Stimulated activated CD4-positive, alpha-beta T cell treated with anti-CD3 and anti-CD28 coated beads, Interleukin-12 subunit alpha, Interleukin-12 subunit beta, amount 100 ng/mL, for 4 hours (primary cell): ENCODE measurements around the gene NCCRP1.

Experiments used
- DNase-seq: peaks from one replicate; pipeline ENCODE4 v3.0.0-alpha.2; 2020

Gene NCCRP1

DNA sequence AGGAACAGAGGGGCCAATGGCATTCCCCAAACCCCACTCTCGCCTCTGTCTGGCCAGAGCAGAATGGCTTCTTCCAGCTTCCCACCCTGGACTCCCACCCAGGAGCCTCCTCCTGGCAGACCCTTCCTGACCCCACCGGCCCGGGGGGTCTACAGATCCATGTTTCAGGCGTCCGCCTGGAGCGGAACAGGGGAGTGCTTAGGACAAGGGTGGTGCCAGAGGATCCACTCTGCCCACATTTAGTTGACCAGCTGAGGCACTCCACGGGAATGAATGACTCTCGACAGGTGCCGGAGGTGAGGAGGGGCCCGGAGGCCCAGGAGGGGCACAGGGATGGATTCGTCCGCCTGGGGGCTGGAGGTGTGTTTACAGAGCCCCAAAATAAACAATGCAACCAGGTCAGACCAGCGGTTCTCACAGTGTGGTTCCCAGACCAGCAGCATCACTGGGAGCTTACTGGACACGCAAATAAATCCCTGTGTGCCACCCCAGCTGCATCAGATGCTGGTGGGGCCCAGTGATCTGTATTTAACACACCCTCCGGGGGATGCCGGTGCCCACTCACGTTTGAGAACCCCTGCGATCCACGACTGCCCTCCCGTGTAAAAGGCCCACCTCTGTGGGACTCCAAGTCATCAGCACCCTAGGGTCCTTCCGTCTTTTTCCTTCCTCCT is 15.1 kb upstream of the NCCRP1 start:
- DNase-seq: no peak

DNA sequence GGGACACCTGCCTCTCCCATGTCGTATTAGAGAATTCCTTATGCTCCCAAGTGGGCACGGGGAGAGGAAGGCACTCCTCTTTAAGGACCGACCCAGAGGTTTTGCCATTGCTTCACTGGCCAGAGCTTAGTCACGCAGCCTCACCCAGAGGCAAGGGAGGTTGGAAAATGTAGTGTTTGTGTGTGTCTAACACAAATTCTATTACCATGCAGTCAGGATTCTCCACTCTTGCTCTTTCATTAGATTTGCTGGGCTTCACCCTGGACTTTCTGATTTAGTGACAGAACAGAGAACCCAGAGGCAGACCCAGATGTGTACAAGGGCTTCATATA is 14.6 kb upstream of the NCCRP1 start:
- no peak for DNase-seq

DNA sequence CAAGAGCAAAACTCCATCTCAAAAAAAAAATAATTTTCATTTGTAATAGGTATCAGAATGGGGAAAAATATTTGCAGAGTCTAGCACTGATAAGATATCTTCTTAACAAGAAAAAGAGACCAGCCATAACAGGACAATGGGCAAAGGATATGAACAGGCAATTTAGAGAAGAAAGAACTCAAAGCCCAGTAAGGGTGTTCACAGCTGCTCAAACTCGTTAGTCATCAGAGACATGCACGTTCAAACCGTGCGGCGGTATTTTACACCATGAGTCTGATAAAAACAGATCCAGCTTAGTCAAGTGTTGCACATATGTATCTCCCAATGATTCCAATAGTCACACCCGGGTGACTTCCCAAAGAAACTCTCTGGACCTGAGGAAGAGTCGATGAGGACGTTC is 13.7 kb upstream of the NCCRP1 start:
- no peak for DNase-seq

DNA sequence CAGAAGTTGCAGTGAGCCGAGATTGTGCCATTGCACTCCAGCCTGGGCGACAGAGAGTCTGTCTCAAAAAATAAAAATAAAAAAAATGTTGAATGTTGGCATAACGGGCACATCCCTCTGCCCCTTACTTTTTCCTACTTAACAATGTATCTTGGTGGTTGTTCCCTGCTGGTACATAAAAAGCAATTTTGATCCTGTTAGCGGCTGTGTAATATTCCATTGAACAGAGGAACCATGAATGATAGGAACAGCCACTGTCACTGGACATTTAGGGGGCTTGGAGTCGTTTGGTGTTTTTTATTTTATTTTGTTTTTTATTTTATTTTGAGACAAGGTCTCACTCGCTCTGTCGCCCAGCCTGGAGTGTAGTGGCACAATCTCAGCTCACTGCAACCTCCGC is 10.4 kb upstream of the NCCRP1 start:
- no peak for DNase-seq

DNA sequence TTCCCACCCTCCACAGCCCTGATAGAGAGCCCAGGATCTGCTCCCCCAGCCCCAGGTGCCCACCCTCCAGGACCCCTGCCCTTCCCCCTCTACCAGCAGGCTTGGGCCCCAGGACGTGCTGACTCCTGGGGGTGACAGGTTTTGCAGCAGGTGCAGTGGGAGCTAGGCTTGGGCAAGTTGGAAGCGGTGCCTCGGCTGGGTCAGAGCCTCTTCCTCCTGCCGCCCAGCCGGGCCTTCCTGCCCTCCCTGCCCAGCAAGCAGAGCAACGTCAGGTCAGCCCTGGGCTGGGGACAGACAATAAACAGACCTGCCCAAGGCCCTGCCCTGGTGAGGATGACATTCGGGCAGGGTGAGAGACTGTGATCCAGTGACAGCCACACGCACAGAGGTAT is 9.2 kb upstream of the NCCRP1 start:
- no peak for DNase-seq

DNA sequence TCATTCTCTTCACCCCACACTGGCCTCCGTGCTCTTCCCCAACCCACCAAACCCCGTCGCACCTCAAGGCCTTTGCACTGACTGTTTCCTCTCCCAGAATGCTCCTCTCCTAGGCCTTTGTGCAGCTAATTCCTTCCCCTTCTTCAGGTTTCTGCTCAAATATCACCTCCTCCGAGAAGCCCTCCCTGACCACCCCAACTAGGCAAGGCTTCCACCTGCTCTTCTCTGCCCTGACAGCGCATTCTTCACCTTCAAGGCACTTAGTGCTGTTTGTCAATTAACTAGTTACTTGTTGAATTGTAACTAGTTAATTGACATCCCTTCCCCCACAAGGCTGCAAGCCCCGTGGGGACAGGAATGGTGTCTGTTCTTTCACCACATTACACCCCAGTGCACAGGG is 7.8 kb upstream of the NCCRP1 start:
- no peak for DNase-seq

DNA sequence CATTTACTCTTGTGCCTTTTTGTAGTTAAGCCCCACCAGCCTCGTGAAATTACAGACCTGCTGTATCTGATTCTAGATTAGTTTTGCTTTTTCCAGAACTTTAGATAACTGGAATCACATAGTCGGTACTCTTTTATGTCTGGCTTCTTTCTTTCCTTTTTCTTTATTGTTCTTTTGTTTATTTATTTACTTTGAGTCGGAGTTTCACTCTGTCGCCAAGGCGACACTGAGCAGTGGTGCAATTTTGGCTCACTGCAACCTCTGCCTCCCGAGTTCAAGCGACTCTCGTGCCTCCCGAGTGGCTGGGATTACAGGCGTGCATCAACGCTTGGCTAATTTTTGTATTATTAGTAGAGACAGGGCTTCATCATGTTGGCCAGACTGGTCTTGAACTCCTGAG is 6.0 kb upstream of the NCCRP1 start:
- no peak for DNase-seq

DNA sequence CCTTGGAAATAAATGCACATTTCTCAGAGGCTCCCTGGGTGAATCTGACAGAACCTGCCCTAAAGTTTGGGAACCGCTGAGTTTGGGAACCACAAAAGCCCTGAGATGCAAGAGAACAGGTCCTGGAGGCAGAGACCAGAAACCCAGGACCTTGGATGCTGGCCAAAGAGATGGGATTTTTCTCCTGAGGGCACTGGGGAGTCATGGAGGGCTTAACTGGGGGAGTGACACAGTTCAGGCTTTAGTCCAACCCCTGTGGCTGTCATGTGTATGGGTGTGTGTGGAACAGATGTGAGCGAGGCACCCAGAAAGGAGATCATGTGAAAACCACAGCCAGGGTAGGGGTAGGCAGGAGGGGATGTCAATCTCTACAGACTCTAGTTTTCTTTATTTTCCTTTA is 3.9 kb upstream of the NCCRP1 start:
- DNase-seq: no peak

DNA sequence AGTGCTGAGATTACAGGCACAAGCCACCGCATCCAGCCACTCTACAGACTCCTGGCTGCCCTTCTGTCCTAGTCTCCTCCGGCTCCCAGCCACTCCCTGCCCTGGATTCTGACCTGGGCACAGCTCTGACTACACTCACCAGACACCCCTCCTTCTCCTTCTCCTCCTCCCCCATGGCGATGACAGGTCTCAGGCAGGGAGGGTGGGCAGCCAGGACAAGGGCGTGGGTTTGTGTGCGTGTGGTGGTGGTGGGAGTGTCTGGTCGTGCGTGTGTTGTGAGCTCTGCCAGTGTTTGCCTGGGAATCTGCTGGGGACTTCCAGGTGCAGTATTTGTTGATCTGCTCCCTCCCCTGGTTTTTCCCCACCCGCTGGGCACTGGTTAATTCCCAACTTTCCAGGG is 3.0 kb upstream of the NCCRP1 start:
- DNase-seq: no peak

DNA sequence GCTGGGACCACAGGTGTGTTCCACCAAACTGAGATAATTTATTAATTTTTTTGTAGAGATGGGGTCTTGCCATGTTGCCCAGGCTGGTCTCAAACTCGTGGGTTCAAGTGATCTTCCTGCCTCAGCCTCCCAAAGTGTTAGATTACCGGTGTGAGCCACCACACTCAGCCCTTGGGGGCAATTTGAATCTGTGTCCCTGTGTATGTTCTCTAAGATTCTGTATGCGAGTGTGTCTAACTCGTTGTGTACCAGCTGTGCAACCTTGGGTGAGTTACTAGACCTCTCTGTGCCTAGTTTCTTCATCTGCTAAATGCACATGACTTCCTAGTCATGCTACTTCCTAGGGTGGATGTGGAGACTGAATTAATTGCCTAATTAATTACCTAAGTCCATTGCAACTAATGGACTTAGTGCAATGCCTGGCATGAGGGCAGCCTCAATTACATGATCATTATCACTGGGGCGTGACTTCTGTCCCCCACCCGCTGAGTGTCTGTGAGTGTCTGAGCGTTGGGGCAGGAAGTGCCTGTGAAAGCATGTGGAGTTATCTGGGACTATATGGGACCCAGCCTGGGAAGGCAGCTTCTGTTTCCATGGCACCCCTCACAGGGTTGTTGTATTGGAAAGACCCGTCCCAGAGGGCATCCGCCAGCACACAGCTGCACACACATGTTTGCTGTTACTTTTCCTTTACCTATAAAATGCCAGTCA is 1.8 kb upstream of the NCCRP1 start:
- no peak for DNase-seq

DNA sequence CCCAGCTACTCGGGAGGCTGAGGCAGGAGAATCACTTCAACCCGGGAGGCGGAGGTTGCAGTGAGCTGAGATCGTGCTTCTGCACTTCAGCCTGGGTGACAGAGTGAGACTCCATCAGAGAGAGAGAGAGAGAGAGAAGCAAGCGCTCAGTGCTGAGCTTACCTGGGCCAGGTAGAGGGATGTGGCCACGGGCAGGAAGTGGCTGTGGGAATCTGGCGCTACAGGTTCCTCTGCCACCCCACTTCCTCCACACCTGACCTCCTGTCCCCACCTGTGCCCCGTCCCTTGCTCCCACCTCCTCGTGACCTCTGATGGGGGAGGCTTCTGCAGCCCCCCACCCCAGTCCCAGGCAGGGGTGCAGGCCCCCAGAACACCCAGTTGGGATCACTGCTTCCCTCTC is 1.0 kb upstream of the NCCRP1 start:
- DNase-seq: no peak

DNA sequence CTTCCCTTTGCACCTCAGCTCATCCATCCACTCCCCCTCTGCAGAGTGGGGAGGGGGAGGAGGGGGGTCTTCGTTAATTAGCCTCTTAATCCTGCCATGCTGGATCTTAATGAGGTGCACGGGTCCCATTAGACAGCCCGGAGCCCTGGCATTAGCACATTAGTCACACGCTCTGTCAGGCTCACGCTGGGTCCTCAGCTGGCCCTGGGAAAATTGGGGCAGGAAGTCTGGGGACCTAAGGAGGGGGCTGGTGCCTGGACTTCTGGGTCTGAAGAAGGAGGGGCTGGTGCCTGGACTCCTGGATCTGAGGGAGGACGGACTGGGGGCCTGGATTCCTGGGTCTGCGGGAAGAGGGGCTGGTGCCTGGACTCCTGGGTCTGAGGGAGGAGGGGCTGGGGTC is 444 bp upstream of the NCCRP1 start:
- DNase-seq: no peak

DNA sequence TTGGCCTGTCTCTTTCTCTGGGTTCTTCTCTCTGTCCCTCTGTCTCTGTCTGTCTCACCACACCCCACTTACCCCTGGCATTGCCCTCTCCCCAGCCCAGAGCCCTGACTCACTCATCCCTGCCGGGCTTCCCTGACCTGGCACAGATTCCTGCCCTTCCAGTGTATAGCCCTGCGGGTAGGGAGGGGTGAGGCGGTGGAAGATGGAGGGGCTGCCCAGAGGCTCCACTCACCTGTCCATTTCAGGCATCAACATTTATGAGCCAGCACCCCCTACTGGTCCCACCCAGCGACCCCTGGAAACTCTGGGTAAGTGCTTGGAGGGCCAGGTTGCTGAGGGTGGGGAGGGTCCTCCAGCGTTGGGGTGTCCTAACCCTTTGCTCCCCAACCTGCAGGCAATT is 1.0 kb downstream of the NCCRP1 start:
- no peak for DNase-seq

DNA sequence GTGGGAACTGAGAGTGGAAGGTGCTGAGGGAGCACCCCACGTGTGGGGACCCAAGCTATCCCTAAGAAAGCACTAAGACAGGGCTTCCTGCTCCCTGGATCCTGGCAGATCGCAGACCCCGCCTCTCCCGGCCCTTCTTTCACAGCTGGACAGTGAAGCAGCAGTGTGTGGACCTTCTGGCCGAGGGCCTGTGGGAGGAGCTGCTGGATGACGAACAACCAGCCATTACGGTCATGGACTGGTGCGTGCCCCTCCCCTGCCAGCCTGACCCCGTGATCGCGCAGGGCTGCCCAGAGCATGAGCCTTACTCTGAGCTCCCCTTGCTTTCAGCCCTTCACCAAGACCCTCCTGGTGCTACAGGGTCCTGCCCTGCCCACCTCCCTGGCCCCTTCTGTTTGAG is 2.3 kb downstream of the NCCRP1 start:
- DNase-seq: no peak

DNA sequence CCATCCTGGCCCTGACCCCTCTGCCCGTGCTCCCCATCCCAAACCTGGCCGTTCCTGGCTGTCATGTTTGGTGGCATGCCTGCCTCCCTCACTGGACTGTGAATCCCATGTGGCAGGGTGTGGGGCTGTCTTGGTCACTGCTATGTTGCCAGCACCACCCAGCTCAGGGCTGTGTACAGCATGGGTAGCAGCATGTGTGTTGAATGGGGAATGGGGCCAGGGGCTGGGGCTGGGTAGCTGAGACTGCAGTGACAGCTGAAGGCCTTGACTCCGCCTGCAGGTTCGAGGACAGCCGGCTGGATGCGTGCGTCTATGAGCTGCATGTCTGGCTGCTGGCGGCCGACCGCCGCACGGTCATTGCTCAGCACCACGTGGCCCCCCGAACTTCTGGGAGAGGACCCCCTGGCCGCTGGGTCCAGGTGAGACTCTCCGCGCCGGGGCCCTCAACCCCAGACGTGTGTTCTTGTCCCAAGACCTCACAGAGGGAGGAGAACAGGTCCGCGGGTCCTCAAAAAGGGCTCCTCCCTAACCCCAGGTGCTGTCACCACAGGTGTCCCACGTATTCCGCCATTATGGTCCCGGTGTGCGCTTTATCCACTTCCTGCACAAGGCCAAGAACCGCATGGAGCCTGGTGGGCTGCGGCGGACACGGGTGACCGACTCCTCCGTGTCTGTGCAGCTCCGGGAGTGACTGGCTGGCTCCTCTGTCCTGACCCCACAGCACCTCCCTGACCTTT is 3.5 kb downstream of the NCCRP1 start:
- DNase-seq: no peak

DNA sequence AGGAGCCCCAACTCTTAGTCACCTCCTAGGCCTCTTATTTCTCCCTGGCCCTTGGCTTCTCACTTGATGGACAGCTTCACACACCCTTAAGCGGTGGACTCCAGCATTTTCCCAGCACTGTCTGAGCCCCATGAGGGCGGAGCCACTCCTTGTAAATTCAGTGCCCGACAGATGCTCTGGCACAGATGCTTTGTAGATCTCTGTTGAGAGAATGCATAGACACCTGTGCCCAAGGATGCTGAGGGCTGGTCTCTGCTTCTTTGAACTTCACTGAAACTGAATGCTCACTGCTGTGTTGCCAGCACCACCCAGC is 4.0 kb downstream of the NCCRP1 start:
- no peak for DNase-seq

DNA sequence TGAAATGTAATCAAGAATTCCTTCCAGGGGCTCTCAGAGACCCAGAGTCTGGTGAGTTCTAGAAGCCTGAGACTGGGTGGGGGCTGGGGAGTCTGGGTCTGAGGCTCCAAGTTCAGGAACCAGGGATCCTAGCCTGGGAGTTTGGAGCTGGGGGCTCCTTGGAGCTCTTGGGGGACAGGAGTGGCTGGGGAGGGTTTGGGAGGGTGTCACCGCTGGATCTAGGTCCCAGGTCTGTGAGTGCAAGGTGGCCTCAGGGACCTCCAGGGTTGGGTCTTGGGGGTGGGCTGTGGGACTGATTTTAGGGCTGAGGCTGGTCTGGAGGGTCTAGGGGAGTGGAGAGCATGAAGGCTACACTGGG is 6.2 kb downstream of the NCCRP1 start:
- no peak for DNase-seq

DNA sequence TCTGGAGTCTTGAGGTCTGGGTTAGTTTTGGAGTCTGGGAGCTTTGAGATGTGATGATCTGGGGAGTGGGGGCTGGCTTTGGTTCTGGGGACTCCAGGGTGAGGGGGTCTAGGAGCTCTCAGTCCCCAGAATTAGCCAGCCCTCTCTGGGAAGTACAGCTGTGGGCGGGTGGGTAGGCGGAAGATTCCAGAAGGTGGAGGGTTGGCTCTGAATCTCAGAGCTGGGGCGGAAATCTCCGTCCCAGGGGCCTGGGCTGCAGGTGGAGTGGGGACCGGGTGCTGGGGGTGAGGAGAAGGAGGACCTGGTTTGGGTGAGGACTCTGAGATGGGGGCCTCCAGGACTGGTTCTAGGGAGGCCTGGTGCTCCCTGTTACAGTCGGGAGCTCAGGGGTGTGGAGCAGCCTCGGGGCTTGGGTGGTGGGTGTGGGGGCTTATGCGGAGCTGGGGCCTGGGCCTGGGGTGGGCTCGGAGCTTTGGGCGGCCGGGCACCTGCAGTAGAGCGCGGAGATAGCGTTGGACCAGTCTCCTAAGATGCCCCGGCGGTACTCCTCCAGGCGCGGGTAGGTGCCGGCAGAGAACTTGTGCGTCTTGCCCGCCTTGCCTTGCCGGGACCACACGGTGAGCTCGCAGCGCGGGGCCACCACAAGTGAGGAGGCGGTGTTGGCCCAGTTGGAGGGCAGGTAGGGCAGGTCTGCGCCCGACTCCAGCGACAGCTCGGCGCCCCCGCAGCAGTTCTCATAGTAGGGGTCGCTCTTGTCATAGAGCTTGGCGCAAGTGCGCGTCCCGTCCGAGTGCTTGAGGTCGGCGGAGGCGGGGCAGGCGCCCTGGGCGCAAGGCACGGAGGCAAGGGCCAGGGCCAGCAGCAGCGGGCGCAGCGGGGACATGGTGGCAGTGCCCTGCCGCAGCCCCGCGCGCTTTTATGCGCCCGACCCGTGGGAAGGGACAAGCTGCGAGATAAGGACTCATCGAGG is 6.9 kb downstream of the NCCRP1 start, which contains the start of gene SYCN:
TSS of gene SYCN (minus strand) at position 892 of the 970 bp plus-strand sequence. CDS start at position 883, 9 bp downstream.
- DNase-seq: no peak

DNA sequence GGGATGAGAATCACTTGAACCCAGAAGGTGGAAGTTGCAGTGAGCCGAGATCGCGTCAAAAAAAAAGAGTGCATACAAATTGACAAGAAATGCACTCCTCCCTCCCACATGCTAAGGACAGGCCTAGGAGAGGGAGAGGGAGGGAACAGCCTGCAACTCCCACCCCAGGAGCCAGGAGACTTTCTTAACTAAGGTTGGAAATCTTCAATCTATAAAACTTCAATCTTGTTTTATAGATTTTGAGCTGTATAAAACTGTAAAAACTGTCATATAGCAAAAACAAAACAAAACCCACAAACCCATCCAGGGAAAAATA is 8.6 kb downstream of the NCCRP1 start:
- no peak for DNase-seq

DNA sequence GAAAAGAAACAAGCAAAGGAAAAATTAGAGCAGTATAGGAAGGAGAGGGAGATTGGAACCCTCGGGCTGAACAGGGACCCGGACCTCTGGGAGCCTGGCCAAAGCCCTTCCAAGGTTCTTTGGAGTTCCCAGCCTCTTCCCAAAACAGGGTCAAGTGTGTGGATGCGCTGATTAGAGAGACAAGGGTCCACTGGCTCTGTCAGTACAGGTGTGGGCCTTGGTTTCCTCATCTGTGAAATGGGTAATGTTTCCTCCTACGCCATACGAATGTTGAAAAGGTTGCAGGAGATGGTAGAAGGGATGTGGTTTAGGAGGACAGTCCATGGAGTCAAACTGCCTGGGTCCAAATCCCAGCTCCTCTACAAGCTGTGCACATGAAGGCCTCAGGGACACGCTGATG is 9.4 kb downstream of the NCCRP1 start:
- DNase-seq: no peak

DNA sequence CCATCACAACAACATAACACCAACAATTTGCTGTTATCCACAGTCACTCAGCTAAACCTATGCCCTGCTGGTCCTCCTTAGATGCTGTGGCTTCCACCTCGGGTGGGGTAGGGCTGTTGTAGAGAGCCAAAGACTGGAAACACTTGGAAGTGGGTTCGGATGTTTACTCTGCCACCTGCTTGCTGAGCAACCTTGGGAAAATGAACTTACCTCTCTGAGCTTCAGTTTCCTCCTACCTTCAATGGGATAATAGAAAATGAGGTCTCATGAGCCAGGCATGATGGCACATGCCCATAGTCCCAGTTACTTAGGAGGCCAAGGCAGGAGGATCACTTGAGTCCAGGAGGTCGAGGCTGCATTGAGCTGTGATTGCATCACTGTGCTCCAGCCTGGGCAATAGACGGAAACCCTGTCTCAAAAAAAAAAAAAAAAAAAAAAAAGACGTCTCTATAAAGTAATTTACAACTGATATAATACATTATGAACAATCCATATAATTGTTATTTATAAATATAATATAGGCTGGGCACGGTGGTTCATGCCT is 10.6 kb downstream of the NCCRP1 start:
- no peak for DNase-seq

DNA sequence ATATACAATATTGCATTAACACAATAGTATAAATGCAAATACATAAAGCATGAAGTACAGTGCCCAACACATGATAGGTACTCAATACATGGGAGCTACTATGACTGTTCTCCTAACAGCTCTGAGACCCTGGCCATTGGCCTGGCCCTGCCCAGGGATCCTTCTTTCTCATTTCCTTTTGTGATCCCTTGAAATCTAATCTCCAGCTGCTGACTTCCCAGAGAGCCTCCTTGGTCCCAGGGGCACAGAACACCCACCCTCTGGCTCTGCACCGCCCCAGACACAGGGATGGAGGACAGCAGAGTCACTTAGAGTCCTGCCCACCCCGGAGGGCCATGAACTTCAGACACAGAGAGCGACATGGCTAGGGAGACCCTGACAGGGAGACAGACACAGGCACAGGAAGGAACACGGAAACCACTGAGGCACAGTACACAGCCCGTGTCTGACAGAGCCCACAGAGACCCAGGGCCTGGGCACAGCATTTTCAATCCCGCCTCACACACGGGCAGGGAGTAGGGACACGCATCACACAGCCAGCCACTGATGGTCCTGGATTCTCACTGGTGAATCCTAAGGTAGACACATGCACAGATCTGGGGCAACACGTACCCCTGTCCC is 11.5 kb downstream of the NCCRP1 start:
- no peak for DNase-seq

DNA sequence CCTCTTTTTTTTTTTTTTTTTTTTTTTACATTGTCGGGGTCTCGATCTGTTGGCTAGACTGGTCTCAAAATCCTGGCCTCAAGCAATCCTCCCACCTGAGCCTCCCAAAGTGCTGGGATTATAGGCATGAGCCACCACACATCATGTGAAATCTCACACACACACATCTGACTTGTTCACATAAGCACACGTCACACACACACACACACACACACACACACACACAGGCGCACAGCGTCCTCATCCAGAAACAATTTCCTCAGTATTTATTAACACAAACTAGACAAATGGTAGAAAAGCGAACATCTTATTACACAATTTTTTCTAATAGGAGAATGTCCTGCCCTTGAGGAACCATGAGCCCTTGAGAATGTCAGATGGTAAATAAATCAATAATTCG is 12.4 kb downstream of the NCCRP1 start:
- DNase-seq: no peak
